CD4-positive, alpha-beta T cell treated with Interleukin-17A for 1 hour (primary cell): ENCODE results near the gene PLXNA4.
"Not testable (repeated sequence)": the region's sequence is repeated elsewhere in the genome, so short reads cannot be mapped to it uniquely, and the experiment has no call there.

Experiments
- DNase-seq: peaks from one replicate; pipeline ENCODE4 v3.0.0-alpha.2; 2020

Gene PLXNA4

GRCh38 chr7:132575982-132576720, at the start of gene PLXNA4:
TSS of gene PLXNA4 (minus strand) at chr7:132576470. CDS start at chr7:132508693, 67,777 bp downstream.
- DNase-seq, result no peak

- DNase-seq, result no peak
Observed at GRCh38 chr7:132625651-132626050, 49.4 kb upstream of the PLXNA4 start.

GRCh38 chr7:132622081-132622480, 45.8 kb upstream of the PLXNA4 start:
- DNase-seq, result no peak

- DNase-seq, result no peak
Observed at GRCh38 chr7:132619967-132620366, 43.7 kb upstream of the PLXNA4 start.

GRCh38 chr7:132618956-132619305, 42.7 kb upstream of the PLXNA4 start:
- DNase-seq, result no peak

- DNase-seq, result no peak
Observed at GRCh38 chr7:132618271-132618955, 42.1 kb upstream of the PLXNA4 start.

- DNase-seq, result no peak
Observed at GRCh38 chr7:132614428-132615318, 38.4 kb upstream of the PLXNA4 start.

GRCh38 chr7:132613737-132614136, 37.5 kb upstream of the PLXNA4 start:
- no peak for DNase-seq

- DNase-seq, result no peak
Observed at GRCh38 chr7:132610995-132611394, 34.7 kb upstream of the PLXNA4 start.

- no peak for DNase-seq
Observed at GRCh38 chr7:132609906-132610520, 33.7 kb upstream of the PLXNA4 start.

GRCh38 chr7:132609222-132609621, 33.0 kb upstream of the PLXNA4 start:
- no peak for DNase-seq

- no peak for DNase-seq
Observed at GRCh38 chr7:132608523-132608922, 32.3 kb upstream of the PLXNA4 start.

GRCh38 chr7:132607656-132608055, 31.4 kb upstream of the PLXNA4 start:
- no peak for DNase-seq

GRCh38 chr7:132604121-132604520, 27.9 kb upstream of the PLXNA4 start:
- DNase-seq, result no peak

- DNase-seq, result no peak
Observed at GRCh38 chr7:132603220-132603833, 27.1 kb upstream of the PLXNA4 start.

- no peak for DNase-seq
Observed at GRCh38 chr7:132601783-132602182, 25.5 kb upstream of the PLXNA4 start.

GRCh38 chr7:132596588-132596987, 20.3 kb upstream of the PLXNA4 start:
- no peak for DNase-seq

- not testable (repeated sequence) for DNase-seq
Observed at GRCh38 chr7:132594741-132595140, 18.5 kb upstream of the PLXNA4 start.

GRCh38 chr7:132592936-132593335, 16.7 kb upstream of the PLXNA4 start:
- no peak for DNase-seq

GRCh38 chr7:132592231-132592920, 16.1 kb upstream of the PLXNA4 start:
- DNase-seq, result no peak

GRCh38 chr7:132590162-132590561, 13.9 kb upstream of the PLXNA4 start:
- DNase-seq, result no peak

- DNase-seq, result no peak
Observed at GRCh38 chr7:132588596-132588995, 12.3 kb upstream of the PLXNA4 start.
